Tibial nerve (tissue), 4 donors: Measurements from ENCODE around the gene THOC2. TPM values are rescaled to one million over a fixed set of nuclear protein-coding genes. Genes with fewer than 3 reads are reported as not detected.

Source experiments
- DNase-seq, 2 donors: peaks; one replicate each; pipeline ENCODE4 v3.0.0-alpha.2; 2019; ENCODE audit warnings: low spot score in 2 of 2
- H3K27ac ChIP-seq, 4 donors: fragments of 200-600 bp; sonication (generic) in 3 of 4; one replicate each; pipeline ENCODE4 v1.5.1; 2017 to 2019; ENCODE audit warnings: mild to moderate bottlenecking in 1 of 4
- H3K27me3 ChIP-seq, 2 donors: fragments of 200-600 bp; sonication (generic) in 1 of 2; one replicate each; pipeline versions ENCODE4 v1.5.1 to v1.6.0; 2017 to 2019
- H3K36me3 ChIP-seq, 3 donors: fragments of 200-600 bp; sonication (generic); one replicate each; pipeline ENCODE4 v1.5.1; 2018 to 2019
- H3K4me1 ChIP-seq, 4 donors: fragments of 200-600 bp; sonication (generic) in 3 of 4; one replicate each; pipeline ENCODE4 v1.5.1; 2017 to 2019
- H3K4me3 ChIP-seq, 4 donors: fragments of 200-600 bp; sonication (generic) in 3 of 4; one replicate each; pipeline ENCODE4 v1.5.1; 2017 to 2019; ENCODE audit warnings: mild to moderate bottlenecking in 1 of 4, moderate library complexity in 1 of 4
- H3K9me3 ChIP-seq, 4 donors: fragments of 200-600 bp; sonication (generic) in 3 of 4; one replicate each; pipeline ENCODE4 v1.5.1; 2017 to 2019
- EP300 ChIP-seq, 2 donors: sonication (generic); formaldehyde crosslinking; IDR thresholded peaks; one replicate each; pipeline ENCODE4 v1.6.1; 2017; ENCODE audit warnings: antibody characterized with exemption in 2 of 2, mild to moderate bottlenecking in 1 of 2
- POLR2A ChIP-seq, 2 donors: fragments of 450-650 bp; IDR thresholded peaks; one replicate each; pipeline ENCODE4 v1.6.1; 2017; ENCODE audit warnings: antibody characterized with exemption in 2 of 2, mild to moderate bottlenecking in 2 of 2, moderate library complexity in 2 of 2
- WGBS, 2 donors: methylation state at CpG; one replicate each; pipeline ENCODE4 v1.1.5; 2018; 5-methylcytosine and 5-hydroxymethylcytosine counted together
- total RNA-seq, 4 donors: library from RNA; depleted of rRNA; stranded (reverse); fragments of >200 nt; gene quantifications; one replicate each; pipeline ENCODE4 v1.1.0, GENCODE V29; 2016
- TF ChIP-seq, protein P1 (sequence below), 5 experiments: fragments of 200-600 bp in 3 of 5; fragments of 450-650 bp in 2 of 5; sonication (generic) in 3 of 5; IDR thresholded peaks; one replicate each; pipeline ENCODE4 v1.5.1; 2016 to 2019; ENCODE audit warnings: antibody characterized with exemption in 5 of 5, mild to moderate bottlenecking in 3 of 5, moderate library complexity in 2 of 5

THOC2 gene
- total RNA-seq, 4 donors from 2014 or later, result 74.4 to 93.3 (median 85.6) TPM

DNA sequence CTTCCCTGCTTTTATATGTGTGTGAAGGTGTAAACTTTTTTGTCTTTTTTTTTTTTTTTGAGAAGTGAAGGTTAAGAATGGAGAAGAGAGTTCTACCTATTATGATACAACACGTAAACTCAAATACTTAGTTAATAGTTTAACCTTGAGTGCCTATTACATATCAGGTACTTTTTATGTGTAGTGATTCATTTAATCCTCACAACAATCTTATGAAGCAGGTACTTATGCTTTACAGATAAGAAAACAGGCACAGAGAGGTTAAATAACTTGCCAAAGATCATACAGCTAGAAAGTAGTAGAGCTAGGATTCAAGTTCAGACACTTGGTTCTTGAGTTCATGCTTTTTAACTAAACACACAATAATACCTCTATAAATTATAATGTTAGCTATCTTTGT is 107.4 kb downstream of the THOC2 start:
- Histone ChIP-seq H3K27ac (no peak overlapping the region), H3K4me1 (no peaks in the 10 kb centered on the region), H3K4me3 (no peak overlapping the region), H3K9me3 (no peaks in the 10 kb centered on the region), H3K36me3 (peaks cover 0 to 34% (median 0%) of the 10 kb centered on the region in 3 donors), H3K27me3 (no peaks in the 10 kb centered on the region)
- DNase-seq, result no peak
- TF ChIP-seq EP300 (IDR thresholded peaks at IDR 0.05) (no peak), POLR2A (IDR thresholded peaks at IDR 0.05) (no peak)
- TF ChIP-seq, protein P1, sequence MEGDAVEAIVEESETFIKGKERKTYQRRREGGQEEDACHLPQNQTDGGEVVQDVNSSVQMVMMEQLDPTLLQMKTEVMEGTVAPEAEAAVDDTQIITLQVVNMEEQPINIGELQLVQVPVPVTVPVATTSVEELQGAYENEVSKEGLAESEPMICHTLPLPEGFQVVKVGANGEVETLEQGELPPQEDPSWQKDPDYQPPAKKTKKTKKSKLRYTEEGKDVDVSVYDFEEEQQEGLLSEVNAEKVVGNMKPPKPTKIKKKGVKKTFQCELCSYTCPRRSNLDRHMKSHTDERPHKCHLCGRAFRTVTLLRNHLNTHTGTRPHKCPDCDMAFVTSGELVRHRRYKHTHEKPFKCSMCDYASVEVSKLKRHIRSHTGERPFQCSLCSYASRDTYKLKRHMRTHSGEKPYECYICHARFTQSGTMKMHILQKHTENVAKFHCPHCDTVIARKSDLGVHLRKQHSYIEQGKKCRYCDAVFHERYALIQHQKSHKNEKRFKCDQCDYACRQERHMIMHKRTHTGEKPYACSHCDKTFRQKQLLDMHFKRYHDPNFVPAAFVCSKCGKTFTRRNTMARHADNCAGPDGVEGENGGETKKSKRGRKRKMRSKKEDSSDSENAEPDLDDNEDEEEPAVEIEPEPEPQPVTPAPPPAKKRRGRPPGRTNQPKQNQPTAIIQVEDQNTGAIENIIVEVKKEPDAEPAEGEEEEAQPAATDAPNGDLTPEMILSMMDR (IDR thresholded peaks at IDR 0.05), result no peak
- 91 to 93% methylated on average over 1 of the region's 1 CpG for WGBS, 2 donors

GRCh38 chrX:123617007-123617406 is 115.8 kb downstream of the THOC2 start:
- DNase-seq, result no peak
- H3K27me3 ChIP-seq, result no peaks in the 10 kb centered on the region
- H3K4me1 ChIP-seq, result no peaks in the 10 kb centered on the region
- H3K9me3 ChIP-seq, result no peaks in the 10 kb centered on the region
- H3K4me3 ChIP-seq, result no peak overlapping the region
- no peak for TF ChIP-seq EP300 (IDR thresholded peaks at IDR 0.05)
- TF ChIP-seq, protein P1 (IDR thresholded peaks at IDR 0.05), result no peak
- no peak for TF ChIP-seq POLR2A (IDR thresholded peaks at IDR 0.05)
- H3K27ac ChIP-seq, result no peak overlapping the region
- WGBS, 2 donors, result 87 to 100% methylated on average over 1 of the region's 1 CpG
- peaks cover 0 to 29% (median 0%) of the 10 kb centered on the region in 3 donors for H3K36me3 ChIP-seq

- H3K4me1 ChIP-seq, result no peaks in the 10 kb centered on the region
- peaks cover 0 to 6% (median 0%) of the 10 kb centered on the region in 3 donors for H3K36me3 ChIP-seq
- no peaks in the 10 kb centered on the region for H3K27me3 ChIP-seq
- TF ChIP-seq, protein P1 (IDR thresholded peaks at IDR 0.05), result no peak
- TF ChIP-seq POLR2A (IDR thresholded peaks at IDR 0.05) (no peak), EP300 (IDR thresholded peaks at IDR 0.05) (no peak)
- WGBS, 2 donors, result 90 to 91% methylated on average over 2 of the region's 2 CpGs
- no peak for DNase-seq
- no peak overlapping the region for H3K4me3 ChIP-seq
- H3K27ac ChIP-seq, result no peak overlapping the region
- no peaks in the 10 kb centered on the region for H3K9me3 ChIP-seq
Observed at GRCh38 chrX:123610915-123611314, 121.9 kb downstream of the THOC2 start.

DNA sequence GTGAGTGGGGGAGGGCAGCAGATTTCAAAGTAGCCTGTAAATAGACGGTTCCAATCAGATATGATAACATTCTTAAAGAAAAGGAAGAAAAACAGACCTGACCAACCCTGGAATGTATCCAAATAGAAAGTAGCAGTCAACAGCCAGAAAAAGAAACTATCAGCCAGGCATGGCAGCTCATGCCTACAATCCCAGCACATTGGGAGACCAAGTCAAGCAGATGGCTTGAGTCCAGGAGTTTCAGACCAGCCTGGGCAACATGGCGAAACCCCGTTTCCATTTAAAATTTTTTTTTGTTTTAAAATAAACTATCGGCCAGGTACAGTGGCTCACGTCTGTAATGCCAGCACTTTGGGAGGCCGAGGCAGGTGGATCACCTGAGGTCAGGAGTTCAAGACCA is 125.0 kb downstream of the THOC2 start:
- 89 to 97% methylated on average over 6 of the region's 6 CpGs for WGBS, 2 donors
- Histone ChIP-seq H3K4me1 (no peaks in the 10 kb centered on the region), H3K27me3 (no peaks in the 10 kb centered on the region), H3K27ac (no peak overlapping the region), H3K36me3 (peaks cover 0 to 12% (median 0%) of the 10 kb centered on the region in 3 donors), H3K4me3 (no peak overlapping the region), H3K9me3 (no peaks in the 10 kb centered on the region)
- no peak for TF ChIP-seq POLR2A (IDR thresholded peaks at IDR 0.05)
- TF ChIP-seq, protein P1 (IDR thresholded peaks at IDR 0.05), result no peak
- no peak for TF ChIP-seq EP300 (IDR thresholded peaks at IDR 0.05)
- no peak for DNase-seq

DNA sequence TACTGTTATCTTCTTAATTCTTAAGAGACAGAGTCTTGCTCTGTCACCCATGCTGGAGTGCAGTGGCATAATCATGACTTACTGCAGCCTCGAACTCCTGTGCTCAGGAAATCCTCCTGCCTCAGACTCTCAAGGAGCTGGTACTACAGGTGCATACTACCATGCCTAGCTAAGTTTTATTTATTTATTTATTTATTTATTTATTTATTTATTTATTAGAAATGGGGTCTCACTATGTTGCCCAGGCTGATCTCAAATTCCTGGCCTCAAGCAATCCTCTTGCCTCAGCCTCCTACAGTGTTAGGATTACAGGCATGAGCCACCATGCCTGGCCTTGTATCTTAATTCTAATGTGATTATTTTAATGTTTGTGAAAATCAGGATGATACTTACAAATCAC is 125.6 kb downstream of the THOC2 start:
- Histone ChIP-seq H3K4me3 (no peak overlapping the region), H3K4me1 (no peaks in the 10 kb centered on the region), H3K27ac (no peak overlapping the region), H3K36me3 (peaks cover 0 to 12% (median 0%) of the 10 kb centered on the region in 3 donors), H3K9me3 (no peaks in the 10 kb centered on the region), H3K27me3 (no peaks in the 10 kb centered on the region)
- 92 to 100% methylated on average over 1 of the region's 1 CpG for WGBS, 2 donors
- DNase-seq, result no peak
- TF ChIP-seq POLR2A (IDR thresholded peaks at IDR 0.05) (no peak), EP300 (IDR thresholded peaks at IDR 0.05) (no peak)
- TF ChIP-seq, protein P1 (IDR thresholded peaks at IDR 0.05), result no peak
